H1 (cell line): Measurements from ENCODE around the gene RAB3GAP2. TPM values are rescaled to one million over a fixed set of nuclear protein-coding genes. Genes with fewer than 3 reads are reported as not detected.
"Not testable (repeated sequence)": the region's sequence is repeated elsewhere in the genome, so short reads cannot be mapped to it uniquely, and the experiment has no call there.

Experiments
- CTCF ChIA-PET: fragments of 300-600 bp; sonication (Branson Sonifier 250); formaldehyde crosslinking; loops from one replicate; lab custom pipeline; 2021; ENCODE audit not compliant: partially characterized antibody; lab: Charles Lee
- POLR2A ChIA-PET: fragments of 300-600 bp; sonication (Branson Sonifier 250); formaldehyde crosslinking; loops from one replicate; lab custom pipeline; 2021; ENCODE audit warnings: inconsistent platforms; ENCODE audit not compliant: partially characterized antibody; lab: Charles Lee
- DNase-seq, 2 experiments: peaks; one replicate each; pipeline versions ENCODE4 v3.0.0 to v3.0.0-alpha.2; 2010 to 2022; ENCODE audit warnings: low spot score in 2 of 2, low read depth in 1 of 2, mixed read lengths in 1 of 2
- FAIRE-seq: peaks from 2 replicates; lab custom pipeline; 2011; peaks lifted over from hg19 to GRCh38; lab: Jason Lieb, UNC
- H2AFZ ChIP-seq: 2 replicates; pipeline ENCODE4 v1.8.1; 2012; ENCODE audit warnings: low read length, inconsistent platforms
- H2AK5ac ChIP-seq: 2 replicates; pipeline ENCODE4 v1.6.1; 2013; ENCODE audit warnings: low read depth, low read length
- H2BK120ac ChIP-seq: replicated peaks from 2 replicates; pipeline ENCODE3; 2013; ENCODE audit warnings: low read depth, low read length, inconsistent platforms
- H2BK12ac ChIP-seq: 2 replicates; pipeline ENCODE4 v1.6.1; 2013; ENCODE audit warnings: low read depth, low read length
- H2BK15ac ChIP-seq: 2 replicates; pipeline ENCODE4 v1.6.1; 2013; ENCODE audit warnings: low read length
- H2BK20ac ChIP-seq: 2 replicates; pipeline ENCODE4 v1.6.1; 2013; ENCODE audit warnings: low read length
- H2BK5ac ChIP-seq: 2 replicates; pipeline ENCODE4 v1.6.1; 2013; ENCODE audit warnings: low read depth, low read length
- H3K14ac ChIP-seq: 2 replicates; pipeline ENCODE4 v1.6.1; 2013; ENCODE audit warnings: inconsistent platforms; ENCODE audit not compliant: insufficient read length
- H3K18ac ChIP-seq: 2 replicates; pipeline ENCODE4 v1.6.1; 2013; ENCODE audit warnings: low read length; ENCODE audit errors: extremely low read depth
- H3K23ac ChIP-seq: 2 replicates; pipeline ENCODE4 v1.6.1; 2013; ENCODE audit warnings: inconsistent platforms; ENCODE audit not compliant: insufficient read length
- H3K23me2 ChIP-seq: 2 replicates; pipeline ENCODE4 v1.6.1; 2013; ENCODE audit warnings: low read depth, low read length
- H3K27ac ChIP-seq: 2 replicates; pipeline ENCODE4 v1.6.1; 2011; ENCODE audit warnings: low read depth, low read length, inconsistent platforms
- H3K27me3 ChIP-seq, 4 experiments: replicated peaks in 1 of 4; 1 replicate in 1 of 4; 2 replicates in 3 of 4; pipeline versions ENCODE4 v1.6.1 to v1.8.1; 2011 to 2013; ENCODE audit warnings: low read length in 3 of 4, mild to moderate bottlenecking in 3 of 4, inconsistent platforms in 2 of 4, mixed read lengths in 2 of 4, moderate library complexity in 1 of 4; ENCODE audit not compliant: control insufficient read depth in 3 of 4, insufficient read depth in 3 of 4; ENCODE audit errors: extremely low read depth in 1 of 4
- H3K36me3 ChIP-seq, 4 experiments: 2 replicates each; pipeline versions ENCODE4 v1.6.1 to v1.8.1; 2011 to 2013; ENCODE audit warnings: mild to moderate bottlenecking in 4 of 4, low read length in 3 of 4, moderate library complexity in 2 of 4, control low read depth in 1 of 4, inconsistent platforms in 1 of 4; ENCODE audit not compliant: insufficient read depth in 4 of 4, control insufficient read depth in 2 of 4
- H3K4ac ChIP-seq: replicated peaks from 2 replicates; pipeline ENCODE3; 2013; ENCODE audit warnings: low read length, low read depth, mixed read lengths, inconsistent platforms; ENCODE audit not compliant: insufficient read length
- H3K4me1 ChIP-seq, 4 experiments: replicated peaks in 1 of 4; 1 replicate in 1 of 4; 2 replicates in 3 of 4; pipeline versions ENCODE4 v1.6.1 to v1.8.1; 2011 to 2013; ENCODE audit warnings: low read length in 3 of 4, inconsistent platforms in 2 of 4, mixed read lengths in 1 of 4; ENCODE audit not compliant: insufficient read depth in 4 of 4, control insufficient read depth in 3 of 4
- H3K4me2 ChIP-seq, 2 experiments: 2 replicates each; pipeline versions ENCODE4 v1.6.1 to v1.8.1; 2011 to 2013; ENCODE audit warnings: low read depth in 2 of 2, low read length in 2 of 2, control low read depth in 1 of 2, inconsistent platforms in 1 of 2, mild to moderate bottlenecking in 1 of 2; ENCODE audit not compliant: insufficient read depth in 1 of 2
- H3K4me3 ChIP-seq, 4 experiments: fragments of 200-600, 300-600 bp in 1 of 4; sonication (generic), shearing (Covaris generic), sonication (Bioruptor Twin) in 1 of 4; 2 replicates each; pipeline versions ENCODE4 v1.5.1 to v1.8.1; 2011 to 2016; ENCODE audit warnings: low read length in 4 of 4, low read depth in 3 of 4, control low read depth in 2 of 4, inconsistent platforms in 2 of 4, mild to moderate bottlenecking in 2 of 4, mixed read lengths in 1 of 4, moderate library complexity in 1 of 4; ENCODE audit not compliant: insufficient read depth in 2 of 4; ENCODE audit errors: extremely low read depth in 1 of 4
- H3K56ac ChIP-seq: replicated peaks from 2 replicates; pipeline ENCODE3; 2013; ENCODE audit warnings: low read depth, mild to moderate bottlenecking, mixed read lengths, low read length, inconsistent platforms; ENCODE audit not compliant: insufficient read length
- H3K79me1 ChIP-seq: 2 replicates; pipeline ENCODE4 v1.6.1; 2013; ENCODE audit warnings: low read depth, low read length, control low read depth
- H3K79me2 ChIP-seq, 2 experiments: 2 replicates each; pipeline versions ENCODE4 v1.6.1 to v1.8.1; 2012 to 2013; ENCODE audit warnings: low read length in 2 of 2, mild to moderate bottlenecking in 2 of 2, inconsistent platforms in 1 of 2; ENCODE audit not compliant: insufficient read depth in 2 of 2, control insufficient read depth in 1 of 2
- H3K9ac ChIP-seq, 4 experiments: replicated peaks in 1 of 4; 1 replicate in 1 of 4; 2 replicates in 3 of 4; pipeline versions ENCODE4 v1.6.1 to v1.8.1; 2011 to 2013; ENCODE audit warnings: low read depth in 3 of 4, low read length in 3 of 4, control low read depth in 2 of 4, mild to moderate bottlenecking in 2 of 4, moderate library complexity in 2 of 4, inconsistent platforms in 1 of 4; ENCODE audit errors: extremely low read depth in 1 of 4
- H3K9me3 ChIP-seq, 2 experiments: 2 replicates each; pipeline versions ENCODE4 v1.6.1 to v1.8.1; 2012 to 2013; ENCODE audit warnings: mild to moderate bottlenecking in 2 of 2, moderate library complexity in 2 of 2, control low read depth in 1 of 2, inconsistent platforms in 1 of 2, low read depth in 1 of 2, low read length in 1 of 2, mixed read lengths in 1 of 2; ENCODE audit not compliant: insufficient read depth in 2 of 2
- H4K20me1 ChIP-seq, 2 experiments: replicated peaks in 1 of 2; 2 replicates each; pipeline versions ENCODE3 to v1.8.1; 2011 to 2013; ENCODE audit warnings: inconsistent platforms in 2 of 2, low read length in 2 of 2, mild to moderate bottlenecking in 1 of 2; ENCODE audit not compliant: insufficient read depth in 2 of 2, control insufficient read depth in 1 of 2
- H4K5ac ChIP-seq: 2 replicates; pipeline ENCODE4 v1.6.1; 2013; ENCODE audit warnings: low read length, low read depth, mixed read lengths, inconsistent platforms; ENCODE audit not compliant: insufficient read length
- H4K8ac ChIP-seq: 2 replicates; pipeline ENCODE4 v1.8.0; 2013; ENCODE audit warnings: mild to moderate bottlenecking, moderate library complexity, low read length, inconsistent platforms; ENCODE audit not compliant: insufficient read depth; ENCODE audit errors: extremely low read depth
- H4K91ac ChIP-seq: replicated peaks from 2 replicates; pipeline ENCODE3; 2013; ENCODE audit warnings: low read length, mixed read lengths, inconsistent platforms; ENCODE audit not compliant: insufficient read length
- WGBS, 2 experiments: shearing (Covaris generic) in 1 of 2; methylation state at CpG; one replicate each; pipeline versions ENCODE4 v1.1.6 to v1.1.7; 2013 to 2015; ENCODE audit warnings: low lambda C conversion rate in 2 of 2, mixed read lengths in 2 of 2, inconsistent platforms in 1 of 2, low coverage in 1 of 2, missing lambda C conversion rate in 1 of 2; ENCODE audit not compliant: insufficient replicate concordance in 2 of 2, insufficient coverage in 1 of 2, insufficient read length in 1 of 2; ENCODE audit errors: extremely low coverage in 1 of 2, missing lambda C conversion rate in 1 of 2; 5-methylcytosine and 5-hydroxymethylcytosine counted together
- polyA plus RNA-seq, 7 experiments: library from polyadenylated mRNA; depleted of rRNA in 3 of 7; stranded (reverse) in 5 of 7; unstranded in 2 of 7; fragments of >200 nt in 5 of 7; fragments of 200-250 nt in 2 of 7; gene quantifications; 1 replicate in 5 of 7; 2 replicates in 1 of 7; 4 replicates in 1 of 7; pipeline versions ENCODE4 v1.2.1 to v1.2.3, GENCODE V29; 2011 to 2013; ENCODE audit warnings: missing spikeins in 2 of 7, mixed read lengths in 2 of 7
- total RNA-seq: library from RNA; stranded (reverse); fragmentation: NEBNext Ultra II Directional; extraction: Animal tissue kit (Norgen Biotek cat#: 25700); gene quantifications from 2 replicates; pipeline ENCODE4 v1.2.1, GENCODE V29; 2021

Gene RAB3GAP2
- total and polyA plus RNA-seq, 2 of the 8 experiments (the other 6 are each of a cell fraction or from before 2014, with no cell fraction given) = 19.7 to 52.7 TPM

DNA sequence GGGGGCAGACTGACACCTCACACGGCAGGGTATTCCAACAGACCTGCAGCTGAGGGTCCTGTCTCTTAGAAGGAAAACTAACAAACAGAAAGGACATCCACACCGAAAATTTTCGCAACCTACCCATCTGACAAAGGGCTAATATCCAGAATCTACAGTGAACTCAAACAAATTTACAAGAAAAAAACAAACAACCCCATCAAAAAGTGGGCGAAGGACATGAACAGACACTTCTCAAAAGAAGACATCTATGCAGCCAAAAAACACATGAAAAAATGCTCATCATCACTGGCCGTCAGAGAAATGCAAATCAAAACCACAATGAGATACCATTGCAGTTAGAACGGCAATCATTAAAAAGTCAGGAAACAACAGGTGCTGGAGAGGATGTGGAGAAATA lies 26.4 kb downstream of the RAB3GAP2 start:
- not testable (repeated sequence) for H3K23ac ChIP-seq, H3K4ac ChIP-seq, H3K4me1 ChIP-seq, H2AK5ac ChIP-seq, H3K4me2 ChIP-seq, H2BK120ac ChIP-seq, H3K9ac ChIP-seq, H3K14ac ChIP-seq, FAIRE-seq, H3K56ac ChIP-seq, H2BK5ac ChIP-seq, H3K23me2 ChIP-seq, H4K91ac ChIP-seq, H4K20me1 ChIP-seq, H2BK15ac ChIP-seq, H4K8ac ChIP-seq, H3K4me3 ChIP-seq, H3K79me1 ChIP-seq, H3K27ac ChIP-seq, H4K5ac ChIP-seq, H3K27me3 ChIP-seq, H2AFZ ChIP-seq, H2BK12ac ChIP-seq, H2BK20ac ChIP-seq, H3K18ac ChIP-seq, DNase-seq
- WGBS, 2 experiments = 86% methylated on average over 5 of the region's 6 CpGs; no CpG with 5 or more reads in 1 of the 2 experiments
- H3K36me3 ChIP-seq = peaks cover 0 to 31% (median 10%) of the 10 kb centered on the region in 4 experiments; a peak in 7 of 8 replicates
- CTCF ChIA-PET = interaction anchor here (1.1 kb wide), 1 partner anchor 10 kb away, joined by 3 read pairs; no protein-coding TSS in a partner anchor
- peaks cover 24 to 28% of the 10 kb centered on the region in 2 experiments for H3K9me3 ChIP-seq
- POLR2A ChIA-PET = interaction anchor here (0.7 to 1.3 kb wide), 4 partner anchors 9 to 25 kb away, joined by 3 to 5 read pairs (median 4); no protein-coding TSS in a partner anchor
- H3K79me2 ChIP-seq = peaks cover 0 to 72% of the 10 kb centered on the region in 2 experiments; a peak in 3 of 4 replicates
